GM19043 (cell line): ENCODE measurements around the gene TUBD1.
"Not testable (repeated sequence)": the region's sequence is repeated elsewhere in the genome, so short reads cannot be mapped to it uniquely, and the experiment has no call there.

ENCODE experiments used
- ATAC-seq: cut with Tn5 transposase; IDR thresholded peaks from one replicate; pipeline ENCODE4 v1.9.1; 2021; ENCODE audit warnings: low read depth; ENCODE audit not compliant: unreplicated experiment

Gene TUBD1

GRCh38 chr17:59845595-59846393 lies 46.9 kb downstream of the TUBD1 start:
- no peak for ATAC-seq

DNA sequence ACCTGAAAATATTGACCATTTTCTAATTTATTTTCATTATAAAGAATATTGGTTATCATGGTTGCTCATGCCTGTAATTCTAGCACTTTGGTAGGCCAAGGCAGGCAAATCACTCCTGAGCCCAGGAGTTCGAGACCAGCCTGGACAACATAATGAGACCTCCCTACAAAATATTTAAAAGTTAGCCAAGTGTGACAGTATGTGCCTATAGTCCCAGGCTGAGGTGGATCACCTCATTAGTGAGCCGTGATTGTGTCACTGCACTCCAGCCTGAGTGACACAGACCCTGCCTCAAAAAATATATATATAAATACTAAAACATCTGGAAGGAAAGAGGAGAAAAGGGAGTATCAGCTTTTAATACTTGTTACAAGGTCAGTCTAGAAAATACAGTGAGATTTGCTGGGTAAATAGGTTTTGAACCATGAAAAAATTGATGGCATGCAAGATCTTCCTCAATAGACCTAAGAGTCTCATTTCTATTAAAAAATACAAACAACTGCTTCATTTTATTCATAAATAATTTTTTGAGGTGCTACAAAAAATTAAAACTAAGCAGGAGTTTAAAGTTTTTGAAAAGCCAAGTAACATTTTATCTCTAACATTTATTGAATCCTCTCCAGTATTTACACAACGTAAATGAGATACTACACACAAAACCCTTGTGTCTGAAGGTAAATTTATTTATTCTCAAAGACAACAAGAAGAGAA lies 47.7 kb downstream of the TUBD1 start:
- no peak for ATAC-seq

DNA sequence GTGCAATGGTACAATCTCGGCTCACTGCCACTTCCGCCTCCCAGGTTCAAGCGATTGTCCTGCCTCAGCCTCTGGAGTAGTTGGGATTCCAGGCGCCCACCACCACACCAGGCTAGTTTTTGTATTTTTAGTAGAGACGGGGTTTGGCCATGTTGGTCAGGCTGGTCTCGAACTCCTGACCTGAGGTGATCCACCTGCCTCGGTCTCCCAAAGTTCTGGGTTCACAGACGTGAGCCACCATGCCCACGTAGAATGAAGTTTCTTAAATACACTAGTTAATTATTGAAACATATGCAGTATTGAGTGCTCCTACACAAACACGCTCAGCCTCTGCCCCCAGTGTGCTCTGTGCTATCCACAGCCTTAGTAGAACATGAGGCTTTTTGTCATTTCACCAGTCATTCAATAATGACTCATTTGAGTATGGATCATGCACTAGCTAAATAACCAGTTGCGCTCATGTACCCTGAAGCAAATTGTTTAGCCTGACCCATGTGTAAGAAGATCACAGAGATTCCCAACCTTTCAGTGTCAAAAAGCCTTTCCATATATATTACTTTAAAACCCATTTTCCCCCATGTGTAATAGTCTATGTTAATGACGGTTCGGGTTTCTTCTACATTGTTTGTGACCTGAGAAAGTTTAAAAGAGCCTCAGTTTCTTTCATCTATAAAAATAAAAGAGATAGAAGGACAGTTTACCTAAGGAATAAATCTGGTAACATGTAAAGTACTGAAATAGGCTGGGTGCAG lies 49.7 kb downstream of the TUBD1 start:
- peak; percentile 44 for ATAC-seq

GRCh38 chr17:59841882-59842263 lies 50.9 kb downstream of the TUBD1 start:
- not testable (repeated sequence) for ATAC-seq

DNA sequence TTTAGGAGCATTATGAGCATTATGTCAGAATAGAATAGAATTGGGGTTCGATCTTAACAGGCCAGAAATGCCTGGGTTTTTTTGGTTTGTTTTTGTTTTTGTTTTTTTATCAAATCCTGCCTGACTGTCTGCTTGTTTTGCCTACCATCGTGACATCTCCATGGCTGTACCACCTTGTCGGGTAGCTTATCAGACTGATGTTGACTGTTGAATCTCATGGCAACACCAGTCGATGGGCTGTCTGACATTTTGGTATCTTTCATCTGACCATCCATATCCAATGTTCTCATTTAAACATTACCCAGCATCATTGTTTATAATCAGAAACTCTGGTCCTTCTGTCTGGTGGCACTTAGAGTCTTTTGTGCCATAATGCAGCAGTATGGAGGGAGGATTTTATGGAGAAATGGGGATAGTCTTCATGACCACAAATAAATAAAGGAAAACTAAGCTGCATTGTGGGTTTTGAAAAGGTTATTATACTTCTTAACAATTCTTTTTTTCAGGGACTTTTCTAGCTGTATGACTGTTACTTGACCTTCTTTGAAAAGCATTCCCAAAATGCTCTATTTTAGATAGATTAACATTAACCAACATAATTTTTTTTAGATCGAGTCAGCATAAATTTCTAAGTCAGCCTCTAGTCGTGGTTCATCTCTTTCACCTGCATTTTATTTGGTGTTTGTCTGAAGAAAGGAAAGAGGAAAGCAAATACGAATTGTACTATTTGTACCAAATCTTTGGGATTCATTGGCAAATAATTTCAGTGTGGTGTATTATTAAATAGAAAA lies 51.5 kb downstream of the TUBD1 start:
- ATAC-seq = not testable (repeated sequence)

- no peak for ATAC-seq
Observed at GRCh38 chr17:59840329-59841090, 52.2 kb downstream of the TUBD1 start.

- no peak for ATAC-seq
Observed at GRCh38 chr17:59839651-59840328, 53.0 kb downstream of the TUBD1 start.

DNA sequence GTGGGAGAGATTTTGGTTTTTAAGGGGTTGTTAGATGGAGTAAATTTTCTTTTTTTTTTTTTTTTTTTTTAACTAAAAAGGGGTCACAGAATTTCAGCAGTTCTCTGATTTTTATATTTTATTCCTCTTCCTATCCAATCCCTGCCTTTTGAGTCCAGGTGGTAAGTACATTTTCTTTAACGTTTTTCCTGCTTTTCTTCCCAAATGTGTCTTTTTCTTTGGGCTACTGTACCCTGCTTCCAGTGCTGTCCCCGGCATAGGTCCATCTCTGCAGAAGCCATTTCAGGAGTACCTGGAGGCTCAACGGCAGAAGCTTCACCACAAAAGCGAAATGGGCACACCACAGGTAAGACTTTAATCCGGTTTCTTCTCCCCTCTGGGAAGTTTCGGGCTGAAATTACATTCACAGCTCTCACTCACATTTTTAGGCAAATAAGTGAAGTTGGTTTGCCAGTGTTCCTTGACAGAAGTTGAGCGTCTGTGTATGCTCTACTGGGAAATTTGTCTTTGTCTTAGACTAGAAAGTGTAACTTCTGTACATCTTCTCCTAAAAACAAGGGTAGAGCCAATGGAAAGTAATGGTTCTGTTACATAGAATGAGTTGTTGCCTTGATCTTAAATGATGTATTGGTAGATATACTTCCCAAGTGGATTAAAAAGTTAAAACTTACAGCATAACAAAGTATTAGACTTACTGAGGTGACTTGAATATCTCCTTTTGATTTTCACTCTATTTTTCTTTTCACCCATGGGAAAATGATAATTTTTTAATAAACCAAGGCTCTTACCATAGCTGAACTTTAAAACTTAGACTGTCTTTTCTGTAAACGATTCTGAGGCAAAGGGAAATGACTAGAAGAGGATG lies 54.5 kb downstream of the TUBD1 start:
- ATAC-seq = no peak

DNA sequence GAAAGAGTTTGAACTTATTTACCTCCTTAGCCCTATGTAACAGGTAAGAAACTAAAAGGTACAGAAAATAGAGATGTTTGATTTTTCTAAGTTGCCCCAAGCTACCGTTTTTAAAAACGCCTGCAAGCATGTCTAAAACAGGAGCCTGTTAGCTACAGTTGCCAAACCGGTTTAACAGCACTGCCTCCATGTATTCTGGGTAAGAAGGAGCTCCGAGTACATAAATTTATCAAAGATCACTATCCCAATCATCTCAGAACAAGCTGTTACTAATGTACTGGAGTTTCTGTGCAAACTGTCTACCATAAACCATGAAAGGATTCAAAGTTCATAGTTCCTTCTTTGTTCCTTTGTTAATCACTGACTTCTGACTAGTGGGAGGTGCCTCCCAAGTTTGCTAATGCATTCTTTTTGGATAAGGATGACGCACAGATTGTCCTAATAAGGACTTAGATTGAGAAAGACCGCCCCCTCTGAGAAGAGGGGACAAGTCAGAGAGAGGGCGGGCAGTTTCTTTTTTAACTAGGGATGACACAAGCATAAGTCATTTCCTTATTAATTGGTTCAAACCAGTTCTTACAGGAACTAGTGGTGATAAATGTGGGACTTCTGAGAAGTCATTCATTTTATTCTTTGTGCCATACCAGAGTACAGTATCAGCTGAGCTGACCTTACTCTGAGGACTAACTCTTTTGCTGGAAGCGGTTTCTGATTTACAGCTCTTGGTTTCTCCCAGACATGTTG lies 55.3 kb downstream of the TUBD1 start:
- peak; percentile 78 for ATAC-seq

- ATAC-seq = no peak
Observed at GRCh38 chr17:59832883-59833379, 59.8 kb downstream of the TUBD1 start.

DNA sequence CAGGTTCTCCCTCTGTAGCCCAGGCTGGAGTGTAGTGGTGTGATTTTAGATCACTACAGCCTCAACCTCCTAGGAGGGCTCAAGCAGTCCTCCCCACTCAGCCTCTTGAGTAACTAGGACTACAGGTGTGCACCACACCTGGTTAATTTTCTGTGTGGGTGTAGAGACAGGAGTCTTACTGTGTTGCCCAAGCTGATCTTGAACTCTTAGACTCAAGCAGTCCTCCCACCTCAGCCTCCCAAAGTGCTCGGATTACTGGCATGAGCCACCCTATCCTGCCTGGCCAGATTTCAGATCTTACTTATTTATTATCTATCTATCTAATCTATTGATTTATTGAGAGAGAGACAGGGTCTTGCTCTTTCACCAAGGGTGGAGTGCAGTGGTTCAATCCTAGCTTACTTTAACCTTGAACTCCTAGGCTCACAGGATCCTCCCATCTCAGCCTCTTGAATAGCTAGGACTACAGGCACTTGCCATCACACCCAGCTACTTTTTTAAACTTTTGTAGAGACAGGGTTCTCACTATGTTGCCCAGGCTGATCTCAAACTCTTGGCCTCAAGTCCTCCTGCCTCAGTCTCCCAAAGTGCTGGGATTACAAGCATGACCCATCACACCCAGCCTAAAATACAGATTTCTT lies 61.8 kb downstream of the TUBD1 start:
- no peak for ATAC-seq

DNA sequence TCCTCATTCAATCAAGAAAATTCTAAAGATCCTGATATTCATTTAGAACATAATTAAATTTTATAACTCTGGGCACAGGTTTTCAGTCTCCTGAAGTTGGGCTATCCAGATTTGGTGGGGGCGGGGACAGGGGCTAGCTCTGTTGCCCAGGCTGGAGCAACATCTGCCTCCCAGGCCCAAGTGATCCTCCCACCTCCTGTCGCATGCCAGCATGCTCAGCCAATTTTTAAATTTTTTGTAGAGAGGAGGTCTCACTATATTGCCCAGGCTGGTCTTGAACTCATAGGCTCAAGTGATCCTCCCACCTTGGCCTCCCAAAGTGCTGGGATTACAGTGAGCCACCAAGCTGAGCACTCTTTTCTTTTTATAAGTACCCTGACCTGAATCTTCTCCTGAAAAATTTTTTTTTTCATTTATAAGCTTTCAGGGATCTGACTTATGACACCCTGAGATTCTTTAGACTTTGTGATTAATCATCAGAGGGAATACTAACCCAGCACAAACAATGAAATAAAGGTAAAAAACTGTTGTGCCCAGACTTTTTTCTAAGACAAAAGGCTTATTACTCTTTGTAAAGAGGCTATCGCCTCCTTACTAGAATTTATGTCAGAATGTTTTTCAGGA lies 62.6 kb downstream of the TUBD1 start:
- no peak for ATAC-seq

DNA sequence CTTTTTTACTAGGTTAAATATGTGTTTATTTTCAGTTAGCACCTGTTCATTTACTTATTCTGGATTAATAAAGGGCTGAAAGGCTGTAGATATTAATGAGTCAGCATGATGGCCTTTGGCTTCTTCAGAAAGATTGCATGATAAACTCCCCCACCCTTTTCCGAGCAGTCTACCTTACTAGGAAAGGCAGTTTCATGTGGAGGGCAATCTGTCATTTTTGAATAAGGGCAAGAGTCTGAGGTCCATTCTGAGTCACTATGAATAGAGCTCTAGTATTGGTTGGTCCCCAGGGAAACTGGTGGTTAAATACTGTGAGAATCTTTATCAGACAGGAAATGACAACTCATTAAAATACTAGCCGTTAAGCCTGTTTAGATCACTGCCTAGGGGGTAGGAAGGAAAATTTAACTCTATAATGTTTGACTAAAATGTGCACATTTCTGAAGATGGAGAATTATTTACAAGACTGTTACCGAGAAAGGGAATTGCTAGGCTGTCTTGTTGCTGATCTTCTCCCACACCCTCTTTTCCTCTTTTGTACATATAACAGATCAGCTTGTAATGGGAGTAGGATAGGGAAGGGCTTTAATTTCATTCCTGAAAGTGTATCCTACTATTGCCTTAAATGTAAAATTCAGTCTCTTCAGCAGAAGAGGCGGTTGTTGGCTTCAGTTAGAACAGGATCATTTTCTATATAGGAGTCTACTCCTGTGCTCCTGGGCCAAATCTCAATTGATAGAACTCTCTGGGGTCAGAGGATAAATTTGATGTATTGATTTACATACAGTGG lies 63.3 kb downstream of the TUBD1 start:
- ATAC-seq = peak; percentile 68

DNA sequence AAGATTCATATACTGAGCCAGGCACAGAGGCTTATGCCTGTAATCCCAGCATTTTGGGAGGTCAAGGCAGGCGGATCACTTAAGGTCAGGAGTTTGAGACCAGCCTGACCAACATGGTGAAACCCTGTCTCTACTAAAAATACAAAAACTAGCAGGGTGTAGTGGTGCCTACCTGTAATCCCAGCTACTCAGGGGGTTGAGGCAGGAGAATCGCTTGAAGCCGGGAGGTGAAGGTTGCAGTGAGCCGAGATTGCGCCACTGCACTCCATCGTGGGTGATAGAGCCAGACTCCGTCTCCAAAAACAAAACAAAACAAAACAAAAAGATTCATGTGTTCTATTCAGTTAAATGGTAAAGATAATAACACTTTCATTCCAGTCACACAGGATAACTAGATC lies 63.9 kb downstream of the TUBD1 start:
- not testable (repeated sequence) for ATAC-seq

- no peak for ATAC-seq
Observed at GRCh38 chr17:59828478-59828760, 64.3 kb downstream of the TUBD1 start.
